ENCODE data around the gene SURF4. TPM values are rescaled to one million over a fixed set of nuclear protein-coding genes. Genes with fewer than 3 reads are reported as not detected.
A peak's percentile ranks its signal among the peaks of the same experiment; 100 is the strongest.

SURF4 gene
- total RNA-seq, 1 experiment from 2014 or later, result 171 TPM

DNA sequence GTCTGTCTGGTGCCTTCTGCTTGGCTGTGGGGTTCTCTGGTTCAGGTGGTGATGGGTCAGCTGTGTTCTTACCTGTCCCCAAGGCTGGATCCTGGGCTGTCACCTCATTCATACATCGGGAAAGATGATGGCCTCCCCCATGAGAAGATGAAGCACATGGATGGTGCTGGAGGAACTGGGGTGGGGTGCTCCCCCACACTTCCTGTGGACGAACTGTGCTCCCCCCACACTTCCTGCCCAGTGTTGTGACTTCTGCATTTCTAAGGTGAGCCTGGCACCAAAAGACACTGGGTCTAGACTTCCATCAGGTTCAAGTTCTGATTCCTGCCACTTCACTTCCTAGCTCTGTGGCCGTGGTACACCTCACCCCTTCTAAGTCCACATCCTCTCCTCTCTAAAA lies 35.6 kb downstream of the SURF4 start:
- no peaks in the 10 kb centered on the region for H3K9me3 Mint-ChIP-seq
- ChIA-PET CTCF (interaction anchor here (1.1 kb wide), 1 partner anchor 102 kb away, joined by 3 read pairs; no protein-coding TSS in a partner anchor), POLR2A (no interaction called here)
- H3K27ac Mint-ChIP-seq, result peak overlapping the region; percentile 49; the same call in 1 of the 2 replicates
- TF ChIP-seq ZNF138 (CRISPR knock-in tag; conservative IDR thresholded peaks at IDR 0.05) (no peak), FOXK1 (CRISPR knock-in tag; IDR thresholded peaks at IDR 0.05) (no peak), ETV6 (CRISPR knock-in tag; IDR thresholded peaks at IDR 0.05) (no peak), MLX (CRISPR knock-in tag; IDR thresholded peaks at IDR 0.05) (no peak), TEAD4 (CRISPR knock-in tag; IDR thresholded peaks at IDR 0.05) (no peak), NR1H2 (CRISPR knock-in tag; IDR thresholded peaks at IDR 0.05) (no peak), ZBTB21 (CRISPR knock-in tag; IDR thresholded peaks at IDR 0.05; ENCODE audit: borderline replicate concordance) (no peak), ZNF416 (CRISPR knock-in tag; IDR thresholded peaks at IDR 0.05) (no peak), ZNF532 (CRISPR knock-in tag; IDR thresholded peaks at IDR 0.05; ENCODE audit: borderline replicate concordance) (no peak), ARID4B (CRISPR knock-in tag; IDR thresholded peaks at IDR 0.05; ENCODE audit: borderline replicate concordance) (no peak), ATF2 (CRISPR knock-in tag; IDR thresholded peaks at IDR 0.05; ENCODE audit: borderline replicate concordance, low read depth) (no peak)
- no peaks in the 10 kb centered on the region for H3K27me3 Mint-ChIP-seq (ENCODE audit: low read depth)
- peaks cover 13% of the 10 kb centered on the region for H3K4me1 Mint-ChIP-seq
- H3K36me3 Mint-ChIP-seq, result peaks cover 56% of the 10 kb centered on the region
- no peak overlapping the region for H3K4me3 Mint-ChIP-seq
- ATAC-seq (no peak), DNase-seq (ENCODE audit: low spot score) (no peak)

GRCh38 chr9:133339641-133340040 lies 36.2 kb downstream of the SURF4 start:
- peaks cover 53% of the 10 kb centered on the region for H3K36me3 Mint-ChIP-seq
- ChIA-PET CTCF (interaction anchor here (1.1 kb wide), 1 partner anchor 101 kb away, joined by 3 read pairs; no protein-coding TSS in a partner anchor), POLR2A (interaction anchor here (0.7 kb wide), 1 partner anchor 8 kb away, joined by 3 read pairs; the partner anchor contains the start of gene MED22)
- no peaks in the 10 kb centered on the region for H3K27me3 Mint-ChIP-seq (ENCODE audit: low read depth)
- peaks cover 18% of the 10 kb centered on the region for H3K4me1 Mint-ChIP-seq
- no peak overlapping the region for H3K4me3 Mint-ChIP-seq
- DNase-seq (ENCODE audit: low spot score), result no peak
- ATAC-seq, result no peak
- H3K9me3 Mint-ChIP-seq, result no peaks in the 10 kb centered on the region
- peak overlapping the region; percentile 71; the same call in 1 of the 2 replicates for H3K27ac Mint-ChIP-seq
- TF ChIP-seq ZNF138 (CRISPR knock-in tag; conservative IDR thresholded peaks at IDR 0.05) (no peak), CREM (CRISPR knock-in tag; IDR thresholded peaks at IDR 0.05) (no peak), ZNF416 (CRISPR knock-in tag; IDR thresholded peaks at IDR 0.05) (no peak), AR (CRISPR knock-in tag; IDR thresholded peaks at IDR 0.05) (no peak)
- TF ChIP-seq, protein P1, sequence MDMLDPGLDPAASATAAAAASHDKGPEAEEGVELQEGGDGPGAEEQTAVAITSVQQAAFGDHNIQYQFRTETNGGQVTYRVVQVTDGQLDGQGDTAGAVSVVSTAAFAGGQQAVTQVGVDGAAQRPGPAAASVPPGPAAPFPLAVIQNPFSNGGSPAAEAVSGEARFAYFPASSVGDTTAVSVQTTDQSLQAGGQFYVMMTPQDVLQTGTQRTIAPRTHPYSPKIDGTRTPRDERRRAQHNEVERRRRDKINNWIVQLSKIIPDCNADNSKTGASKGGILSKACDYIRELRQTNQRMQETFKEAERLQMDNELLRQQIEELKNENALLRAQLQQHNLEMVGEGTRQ (CRISPR knock-in tag; IDR thresholded peaks at IDR 0.05), result no peak
- TF ChIP-seq, protein P2, sequence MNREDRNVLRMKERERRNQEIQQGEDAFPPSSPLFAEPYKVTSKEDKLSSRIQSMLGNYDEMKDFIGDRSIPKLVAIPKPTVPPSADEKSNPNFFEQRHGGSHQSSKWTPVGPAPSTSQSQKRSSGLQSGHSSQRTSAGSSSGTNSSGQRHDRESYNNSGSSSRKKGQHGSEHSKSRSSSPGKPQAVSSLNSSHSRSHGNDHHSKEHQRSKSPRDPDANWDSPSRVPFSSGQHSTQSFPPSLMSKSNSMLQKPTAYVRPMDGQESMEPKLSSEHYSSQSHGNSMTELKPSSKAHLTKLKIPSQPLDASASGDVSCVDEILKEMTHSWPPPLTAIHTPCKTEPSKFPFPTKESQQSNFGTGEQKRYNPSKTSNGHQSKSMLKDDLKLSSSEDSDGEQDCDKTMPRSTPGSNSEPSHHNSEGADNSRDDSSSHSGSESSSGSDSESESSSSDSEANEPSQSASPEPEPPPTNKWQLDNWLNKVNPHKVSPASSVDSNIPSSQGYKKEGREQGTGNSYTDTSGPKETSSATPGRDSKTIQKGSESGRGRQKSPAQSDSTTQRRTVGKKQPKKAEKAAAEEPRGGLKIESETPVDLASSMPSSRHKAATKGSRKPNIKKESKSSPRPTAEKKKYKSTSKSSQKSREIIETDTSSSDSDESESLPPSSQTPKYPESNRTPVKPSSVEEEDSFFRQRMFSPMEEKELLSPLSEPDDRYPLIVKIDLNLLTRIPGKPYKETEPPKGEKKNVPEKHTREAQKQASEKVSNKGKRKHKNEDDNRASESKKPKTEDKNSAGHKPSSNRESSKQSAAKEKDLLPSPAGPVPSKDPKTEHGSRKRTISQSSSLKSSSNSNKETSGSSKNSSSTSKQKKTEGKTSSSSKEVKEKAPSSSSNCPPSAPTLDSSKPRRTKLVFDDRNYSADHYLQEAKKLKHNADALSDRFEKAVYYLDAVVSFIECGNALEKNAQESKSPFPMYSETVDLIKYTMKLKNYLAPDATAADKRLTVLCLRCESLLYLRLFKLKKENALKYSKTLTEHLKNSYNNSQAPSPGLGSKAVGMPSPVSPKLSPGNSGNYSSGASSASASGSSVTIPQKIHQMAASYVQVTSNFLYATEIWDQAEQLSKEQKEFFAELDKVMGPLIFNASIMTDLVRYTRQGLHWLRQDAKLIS (CRISPR knock-in tag; IDR thresholded peaks at IDR 0.05; ENCODE audit: borderline replicate concordance), result no peak
